ENCODE measurements around the gene OR4F15.
"Not testable (repeated sequence)": the region's sequence is repeated elsewhere in the genome, so short reads cannot be mapped to it uniquely, and the experiment has no call there.

DNA sequence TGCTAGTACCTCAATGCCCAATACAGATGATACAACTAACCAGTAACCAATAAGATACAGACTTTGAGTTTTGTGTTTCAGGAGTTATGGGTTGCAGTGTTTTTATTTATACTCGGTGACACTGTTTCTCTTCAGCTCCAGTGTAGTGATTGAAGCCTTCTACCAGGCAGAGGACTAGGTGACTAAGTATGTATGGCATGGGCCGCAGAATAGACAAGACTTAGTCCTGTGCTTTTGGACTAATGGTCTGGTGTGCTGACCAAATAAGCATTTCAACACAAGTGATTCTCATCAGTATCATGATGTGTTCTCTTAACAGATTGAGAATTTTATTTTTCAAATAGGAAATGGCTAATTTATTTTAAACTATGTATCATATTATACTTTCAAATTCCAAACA is 24.0 kb upstream of the OR4F15 start:
- TF ChIP-seq, protein P1, sequence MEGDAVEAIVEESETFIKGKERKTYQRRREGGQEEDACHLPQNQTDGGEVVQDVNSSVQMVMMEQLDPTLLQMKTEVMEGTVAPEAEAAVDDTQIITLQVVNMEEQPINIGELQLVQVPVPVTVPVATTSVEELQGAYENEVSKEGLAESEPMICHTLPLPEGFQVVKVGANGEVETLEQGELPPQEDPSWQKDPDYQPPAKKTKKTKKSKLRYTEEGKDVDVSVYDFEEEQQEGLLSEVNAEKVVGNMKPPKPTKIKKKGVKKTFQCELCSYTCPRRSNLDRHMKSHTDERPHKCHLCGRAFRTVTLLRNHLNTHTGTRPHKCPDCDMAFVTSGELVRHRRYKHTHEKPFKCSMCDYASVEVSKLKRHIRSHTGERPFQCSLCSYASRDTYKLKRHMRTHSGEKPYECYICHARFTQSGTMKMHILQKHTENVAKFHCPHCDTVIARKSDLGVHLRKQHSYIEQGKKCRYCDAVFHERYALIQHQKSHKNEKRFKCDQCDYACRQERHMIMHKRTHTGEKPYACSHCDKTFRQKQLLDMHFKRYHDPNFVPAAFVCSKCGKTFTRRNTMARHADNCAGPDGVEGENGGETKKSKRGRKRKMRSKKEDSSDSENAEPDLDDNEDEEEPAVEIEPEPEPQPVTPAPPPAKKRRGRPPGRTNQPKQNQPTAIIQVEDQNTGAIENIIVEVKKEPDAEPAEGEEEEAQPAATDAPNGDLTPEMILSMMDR (IDR thresholded peaks at IDR 0.05) = not testable (repeated sequence)
- TF ChIP-seq POLR2A (IDR thresholded peaks at IDR 0.05) = not testable (repeated sequence)

Measured in right lobe of liver (tissue), 4 donors.